Fibroblast of lung (primary cell): ENCODE measurements around the gene PAX3. TPM values are rescaled to one million over a fixed set of nuclear protein-coding genes. Genes with fewer than 3 reads are reported as not detected.

Experiments used
- DNase-seq, 2 donors: peaks; one replicate each; pipeline versions ENCODE4 v3.0.0 to v3.0.0-alpha.2; 2010; ENCODE audit warnings: low read depth in 2 of 2
- H2AFZ ChIP-seq: 2 replicates; pipeline ENCODE4 v1.5.1; 2012; ENCODE audit warnings: low read length, control low read depth, inconsistent platforms
- H3K27ac ChIP-seq: 2 replicates; pipeline ENCODE4 v1.5.1; 2011; ENCODE audit warnings: low read length, control low read depth; ENCODE audit not compliant: insufficient read depth
- H3K27me3 ChIP-seq: 2 replicates; pipeline ENCODE4 v1.5.1; 2011; ENCODE audit warnings: mild to moderate bottlenecking, low read length; ENCODE audit not compliant: control insufficient read depth, insufficient read depth
- H3K36me3 ChIP-seq: 2 replicates; pipeline ENCODE4 v1.5.1; 2011; ENCODE audit warnings: low read length; ENCODE audit not compliant: control insufficient read depth, insufficient read depth
- H3K4me1 ChIP-seq: 2 replicates; pipeline ENCODE4 v1.5.1; 2011; ENCODE audit warnings: low read length; ENCODE audit not compliant: control insufficient read depth, insufficient read depth; ENCODE audit errors: extremely low read depth
- H3K4me2 ChIP-seq: 2 replicates; pipeline ENCODE4 v1.5.1; 2011; ENCODE audit warnings: low read length, control low read depth; ENCODE audit not compliant: insufficient read depth; ENCODE audit errors: extremely low read depth
- H3K4me3 ChIP-seq, 4 experiments: fragments of 200-600 bp in 1 of 4; sonication (generic) in 1 of 4; replicated peaks in 1 of 4; 2 replicates each; pipeline ENCODE4 v1.5.1; 2011 to 2016; ENCODE audit warnings: low read length in 4 of 4, low read depth in 3 of 4, mild to moderate bottlenecking in 3 of 4, control low read depth in 2 of 4, inconsistent platforms in 1 of 4, mixed read lengths in 1 of 4; ENCODE audit not compliant: insufficient read depth in 1 of 4; ENCODE audit errors: control extremely low read depth in 1 of 4
- H3K79me2 ChIP-seq: 2 replicates; pipeline ENCODE4 v1.5.1; 2012; ENCODE audit warnings: mild to moderate bottlenecking, low read length, inconsistent platforms; ENCODE audit not compliant: control insufficient read depth, insufficient read depth
- H3K9ac ChIP-seq: 2 replicates; pipeline ENCODE4 v1.5.1; 2011; ENCODE audit warnings: mild to moderate bottlenecking, low read length, control low read depth; ENCODE audit not compliant: insufficient read depth
- H3K9me3 ChIP-seq: 2 replicates; pipeline ENCODE4 v1.5.1; 2012; ENCODE audit warnings: low read depth, low read length; ENCODE audit not compliant: control insufficient read depth, insufficient read depth
- H4K20me1 ChIP-seq: 2 replicates; pipeline ENCODE4 v1.5.1; 2011; ENCODE audit warnings: low read length; ENCODE audit not compliant: control insufficient read depth, insufficient read depth; ENCODE audit errors: extremely low read depth
- CTCF ChIP-seq, 2 donors: IDR thresholded peaks in 1 of 2; conservative IDR thresholded peaks in 1 of 2; 1 replicate in 1 of 2; 2 replicates in 1 of 2; pipeline ENCODE4 v1.5.1; 2011 to 2012; ENCODE audit warnings: low read length in 2 of 2, control low read depth in 1 of 2, inconsistent platforms in 1 of 2, low read depth in 1 of 2, mild to moderate bottlenecking in 1 of 2
- EZH2 ChIP-seq: IDR thresholded peaks from 2 replicates; pipeline ENCODE4 v1.5.1; 2012; ENCODE audit warnings: low read length, control low read depth, mild to moderate bottlenecking; ENCODE audit errors: missing control alignments
- polyA plus RNA-seq, 2 donors: library from polyadenylated mRNA; depleted of rRNA in 1 of 2; stranded (reverse) in 1 of 2; unstranded in 1 of 2; fragments of >200 nt; gene quantifications; 2 replicates each; pipeline ENCODE4 v1.2.1, GENCODE V29; 2011 to 2012; ENCODE audit warnings: missing spikeins in 1 of 2
- total RNA-seq: library from RNA; depleted of rRNA; stranded (reverse); fragments of >200 nt; gene quantifications from 2 replicates; pipeline ENCODE4 v1.2.1, GENCODE V29; 2014

The PAX3 gene
- total and polyA plus RNA-seq, 2 donors (not counting 1 experiment from before 2014, with no cell fraction given): not detected

- no peak for DNase-seq
- no peaks in the 10 kb centered on the region for H3K79me2 ChIP-seq
- H2AFZ ChIP-seq: no peak overlapping the region
- H3K4me3 ChIP-seq: no peak overlapping the region
- no peaks in the 10 kb centered on the region for H4K20me1 ChIP-seq
- H3K4me1 ChIP-seq: no peaks in the 10 kb centered on the region
- no peaks in the 10 kb centered on the region for H3K36me3 ChIP-seq
- H3K9ac ChIP-seq: no peak overlapping the region
- H3K4me2 ChIP-seq: no peak overlapping the region
- TF ChIP-seq CTCF (conservative IDR thresholded peaks at IDR 0.05 in 1 of 2, IDR thresholded peaks at IDR 0.05 in 1 of 2; ENCODE audit: low read depth in 1 of 2, low read length in 2 of 2): no peak
- TF ChIP-seq EZH2: no peak
- no peak overlapping the region for H3K27ac ChIP-seq
- no peaks in the 10 kb centered on the region for H3K27me3 ChIP-seq
- H3K9me3 ChIP-seq: no peaks in the 10 kb centered on the region
Observed at GRCh38 chr2:222176890-222177289, 121.9 kb downstream of the PAX3 start.

- no peaks in the 10 kb centered on the region for H4K20me1 ChIP-seq
- TF ChIP-seq EZH2: no peak
- TF ChIP-seq CTCF (conservative IDR thresholded peaks at IDR 0.05 in 1 of 2, IDR thresholded peaks at IDR 0.05 in 1 of 2; ENCODE audit: low read depth in 1 of 2, low read length in 2 of 2): no peak
Observed at GRCh38 chr2:222174450-222174849, 124.3 kb downstream of the PAX3 start.

GRCh38 chr2:222169346-222169745 lies 129.5 kb downstream of the PAX3 start:
- peak in 1 of 2 donors; percentile 88 for DNase-seq
- H3K9me3 ChIP-seq: no peaks in the 10 kb centered on the region
- H3K27ac ChIP-seq: no peak overlapping the region
- no peak overlapping the region for H2AFZ ChIP-seq
- no peaks in the 10 kb centered on the region for H4K20me1 ChIP-seq
- no peaks in the 10 kb centered on the region for H3K36me3 ChIP-seq
- no peaks in the 10 kb centered on the region for H3K27me3 ChIP-seq
- TF ChIP-seq CTCF (conservative IDR thresholded peaks at IDR 0.05 in 1 of 2, IDR thresholded peaks at IDR 0.05 in 1 of 2; ENCODE audit: low read depth in 1 of 2, low read length in 2 of 2): no peak
- no peak for TF ChIP-seq EZH2
- H3K79me2 ChIP-seq: no peaks in the 10 kb centered on the region
- H3K4me1 ChIP-seq: no peaks in the 10 kb centered on the region
- H3K4me2 ChIP-seq: no peak overlapping the region
- H3K4me3 ChIP-seq: no peak overlapping the region
- H3K9ac ChIP-seq: no peak overlapping the region

More at GRCh38 chr2:222174450-222174849, 124.3 kb downstream of the PAX3 start:
- no peak overlapping the region for H3K4me2 ChIP-seq
- no peaks in the 10 kb centered on the region for H3K4me1 ChIP-seq
- no peaks in the 10 kb centered on the region for H3K36me3 ChIP-seq
- no peaks in the 10 kb centered on the region for H3K27me3 ChIP-seq
- H2AFZ ChIP-seq: no peak overlapping the region
- H3K27ac ChIP-seq: no peak overlapping the region
- DNase-seq: no peak
- H3K9me3 ChIP-seq: no peaks in the 10 kb centered on the region
- no peak overlapping the region for H3K9ac ChIP-seq
- no peak overlapping the region for H3K4me3 ChIP-seq
- H3K79me2 ChIP-seq: no peaks in the 10 kb centered on the region
